GM18861 (cell line): Measurements from ENCODE around the gene SLC20A1.
"Not testable (repeated sequence)": the region's sequence is repeated elsewhere in the genome, so short reads cannot be mapped to it uniquely, and the experiment has no call there.

ENCODE experiments used
- ATAC-seq: cut with Tn5 transposase; IDR thresholded peaks from one replicate; pipeline ENCODE4 v1.9.1; 2021; ENCODE audit not compliant: unreplicated experiment

The SLC20A1 gene

GRCh38 chr2:112646102-112646719, 472 bp downstream of the SLC20A1 start:
- peak; percentile 20 for ATAC-seq

- no peak for ATAC-seq
These were observed 1.3 kb downstream of the SLC20A1 start for GRCh38 chr2:112646791-112647689.

GRCh38 chr2:112648081-112648480, 2.3 kb downstream of the SLC20A1 start:
- ATAC-seq: no peak

GRCh38 chr2:112656679-112657078, 10.9 kb downstream of the SLC20A1 start:
- no peak for ATAC-seq

- ATAC-seq: no peak
These were observed 12.6 kb downstream of the SLC20A1 start for GRCh38 chr2:112658301-112658700.

- no peak for ATAC-seq
These were observed 13.3 kb downstream of the SLC20A1 start for GRCh38 chr2:112658839-112659667.

- ATAC-seq: no peak
These were observed 14.4 kb downstream of the SLC20A1 start for GRCh38 chr2:112660138-112660537.

- ATAC-seq: no peak
These were observed 16.0 kb downstream of the SLC20A1 start for GRCh38 chr2:112661656-112662305.

GRCh38 chr2:112662704-112663103, 17.0 kb downstream of the SLC20A1 start:
- no peak for ATAC-seq

GRCh38 chr2:112664689-112665088, 18.9 kb downstream of the SLC20A1 start:
- ATAC-seq: no peak

- ATAC-seq: no peak
These were observed 19.5 kb downstream of the SLC20A1 start for GRCh38 chr2:112665113-112665780.

- no peak for ATAC-seq
These were observed 21.0 kb downstream of the SLC20A1 start for GRCh38 chr2:112666761-112667122.

- not testable (repeated sequence) for ATAC-seq
These were observed 21.8 kb downstream of the SLC20A1 start for GRCh38 chr2:112667540-112667939.

- no peak for ATAC-seq
These were observed 23.9 kb downstream of the SLC20A1 start for GRCh38 chr2:112669667-112670066.

- no peak for ATAC-seq
These were observed 24.7 kb downstream of the SLC20A1 start for GRCh38 chr2:112670252-112671022.

- no peak for ATAC-seq
These were observed 26.1 kb downstream of the SLC20A1 start for GRCh38 chr2:112671801-112672200.

- ATAC-seq: no peak
These were observed 27.3 kb downstream of the SLC20A1 start for GRCh38 chr2:112673008-112673407.

GRCh38 chr2:112674229-112674628, 28.5 kb downstream of the SLC20A1 start:
- ATAC-seq: no peak

- ATAC-seq: no peak
These were observed 33.7 kb downstream of the SLC20A1 start for GRCh38 chr2:112679484-112679883.

GRCh38 chr2:112680666-112681101, 34.9 kb downstream of the SLC20A1 start:
- ATAC-seq: no peak
